Measurements from ENCODE around the gene ZNF236. TPM values are rescaled to one million over a fixed set of nuclear protein-coding genes. Genes with fewer than 3 reads are reported as not detected.
"Not testable (repeated sequence)": the region's sequence is repeated elsewhere in the genome, so short reads cannot be mapped to it uniquely, and the experiment has no call there.

The ZNF236 gene
- total RNA-seq, 2 donors from 2014 or later: 9.7 to 16.9 TPM

GRCh38 chr18:76937597-76937996, 115.2 kb downstream of the ZNF236 start:
- intact Hi-C loops (cut with DNase I): no loop called here
- Histone ChIP-seq H3K27me3 (no peaks in the 10 kb centered on the region), H3K9me3 (no peaks in the 10 kb centered on the region), H3K4me3 (no peak overlapping the region), H3K36me3 (no peaks in the 10 kb centered on the region), H3K9ac (ENCODE audit: low read depth in 2 of 2, low read length in 2 of 2) (no peak overlapping the region), H3K27ac (no peak overlapping the region), H3K4me1 (no peaks in the 10 kb centered on the region)
- TF ChIP-seq, protein P1, sequence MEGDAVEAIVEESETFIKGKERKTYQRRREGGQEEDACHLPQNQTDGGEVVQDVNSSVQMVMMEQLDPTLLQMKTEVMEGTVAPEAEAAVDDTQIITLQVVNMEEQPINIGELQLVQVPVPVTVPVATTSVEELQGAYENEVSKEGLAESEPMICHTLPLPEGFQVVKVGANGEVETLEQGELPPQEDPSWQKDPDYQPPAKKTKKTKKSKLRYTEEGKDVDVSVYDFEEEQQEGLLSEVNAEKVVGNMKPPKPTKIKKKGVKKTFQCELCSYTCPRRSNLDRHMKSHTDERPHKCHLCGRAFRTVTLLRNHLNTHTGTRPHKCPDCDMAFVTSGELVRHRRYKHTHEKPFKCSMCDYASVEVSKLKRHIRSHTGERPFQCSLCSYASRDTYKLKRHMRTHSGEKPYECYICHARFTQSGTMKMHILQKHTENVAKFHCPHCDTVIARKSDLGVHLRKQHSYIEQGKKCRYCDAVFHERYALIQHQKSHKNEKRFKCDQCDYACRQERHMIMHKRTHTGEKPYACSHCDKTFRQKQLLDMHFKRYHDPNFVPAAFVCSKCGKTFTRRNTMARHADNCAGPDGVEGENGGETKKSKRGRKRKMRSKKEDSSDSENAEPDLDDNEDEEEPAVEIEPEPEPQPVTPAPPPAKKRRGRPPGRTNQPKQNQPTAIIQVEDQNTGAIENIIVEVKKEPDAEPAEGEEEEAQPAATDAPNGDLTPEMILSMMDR (IDR thresholded peaks at IDR 0.05): no peak
- DNase-seq: no peak

DNA sequence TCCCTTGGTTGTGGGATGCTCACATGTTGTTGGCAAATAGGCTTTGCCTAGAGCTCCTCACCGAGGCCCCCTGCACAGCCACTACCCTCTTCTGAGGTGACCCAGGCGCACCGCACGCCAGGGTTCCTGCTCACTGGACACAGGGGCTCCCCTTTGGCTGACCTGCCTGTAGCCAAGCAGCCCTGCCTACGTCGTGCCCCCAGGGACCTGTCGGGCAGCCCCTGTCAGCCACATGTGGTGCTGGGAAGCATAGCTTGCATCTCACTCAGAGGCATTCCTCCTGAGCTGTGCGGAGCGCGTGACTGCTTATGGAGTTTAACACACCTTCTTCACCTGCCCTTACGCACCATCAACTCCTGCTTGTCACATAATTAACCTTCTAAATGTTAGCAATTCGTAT, 116.3 kb downstream of the ZNF236 start:
- Histone ChIP-seq H3K4me3 (no peak overlapping the region), H3K36me3 (no peaks in the 10 kb centered on the region), H3K9me3 (no peaks in the 10 kb centered on the region), H3K9ac (ENCODE audit: low read depth in 2 of 2, low read length in 2 of 2) (no peak overlapping the region), H3K4me1 (no peaks in the 10 kb centered on the region), H3K27me3 (no peaks in the 10 kb centered on the region), H3K27ac (no peak overlapping the region)
- TF ChIP-seq, protein P1 (IDR thresholded peaks at IDR 0.05): no peak
- intact Hi-C loops (cut with DNase I): no loop called here
- no peak for DNase-seq

GRCh38 chr18:76941284-76941683, 118.9 kb downstream of the ZNF236 start:
- no peak overlapping the region for H3K27ac ChIP-seq
- intact Hi-C loops (cut with DNase I): no loop called here
- no peaks in the 10 kb centered on the region for H3K4me1 ChIP-seq
- no peak overlapping the region for H3K9ac ChIP-seq (ENCODE audit: low read depth in 2 of 2, low read length in 2 of 2)
- H3K27me3 ChIP-seq: no peaks in the 10 kb centered on the region
- no peaks in the 10 kb centered on the region for H3K36me3 ChIP-seq
- H3K9me3 ChIP-seq: no peaks in the 10 kb centered on the region
- TF ChIP-seq, protein P1 (IDR thresholded peaks at IDR 0.05): no peak
- peak; percentile 40 for DNase-seq
- no peak overlapping the region for H3K4me3 ChIP-seq

DNA sequence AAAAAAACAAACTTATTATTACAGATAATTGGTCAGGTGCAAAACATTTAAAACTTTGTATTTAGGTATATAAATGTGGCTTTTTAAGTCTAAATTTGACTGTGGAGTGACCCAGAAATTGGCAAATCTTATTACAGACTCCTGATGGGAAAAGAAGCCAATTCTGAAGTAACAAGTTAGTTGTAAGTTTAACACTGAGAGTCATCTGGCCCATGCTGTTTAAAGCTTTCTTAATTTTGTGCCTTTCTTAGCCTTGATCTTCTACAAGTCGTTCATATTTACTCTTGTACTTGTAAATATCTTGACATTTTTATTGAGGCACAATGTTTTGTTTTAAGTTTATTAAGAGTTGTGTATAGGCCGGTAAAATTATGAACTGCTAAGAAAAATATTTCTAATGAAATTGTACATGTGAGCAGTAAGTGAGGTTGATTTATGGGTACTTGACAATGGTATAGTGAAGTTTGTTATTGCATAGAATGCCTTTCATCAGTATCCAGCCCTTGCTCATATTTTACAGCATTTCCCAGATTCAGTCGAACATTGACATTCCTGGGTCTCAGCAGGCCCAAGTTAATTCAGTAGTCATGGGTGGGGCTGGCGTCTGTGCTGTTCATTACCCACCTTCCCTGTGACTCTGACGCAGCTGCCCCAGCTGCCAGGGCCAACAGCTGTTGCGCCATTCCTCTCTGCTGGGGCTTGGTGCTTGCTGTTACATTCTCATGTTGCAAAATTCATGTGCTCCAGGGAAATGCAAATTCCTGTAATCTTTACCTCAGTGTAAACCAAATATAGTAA, 121.4 kb downstream of the ZNF236 start:
- intact Hi-C loops (cut with DNase I): no loop called here
- H3K4me1 ChIP-seq: no peaks in the 10 kb centered on the region
- DNase-seq: no peak
- H3K4me3 ChIP-seq: no peak overlapping the region
- H3K27me3 ChIP-seq: no peaks in the 10 kb centered on the region
- H3K36me3 ChIP-seq: no peaks in the 10 kb centered on the region
- no peaks in the 10 kb centered on the region for H3K9me3 ChIP-seq
- TF ChIP-seq, protein P1 (IDR thresholded peaks at IDR 0.05): no peak
- no peak overlapping the region for H3K27ac ChIP-seq
- no peak overlapping the region for H3K9ac ChIP-seq (ENCODE audit: low read depth in 2 of 2, low read length in 2 of 2)

- H3K27ac ChIP-seq; DNase-seq; H3K27me3 ChIP-seq; H3K4me1 ChIP-seq; H3K9ac ChIP-seq (ENCODE audit: low read depth in 2 of 2, low read length in 2 of 2); intact Hi-C loops (cut with DNase I); H3K9me3 ChIP-seq; H3K4me3 ChIP-seq; H3K36me3 ChIP-seq: not testable (repeated sequence)
Observed at GRCh38 chr18:76944346-76944745, 122.0 kb downstream of the ZNF236 start.

DNA sequence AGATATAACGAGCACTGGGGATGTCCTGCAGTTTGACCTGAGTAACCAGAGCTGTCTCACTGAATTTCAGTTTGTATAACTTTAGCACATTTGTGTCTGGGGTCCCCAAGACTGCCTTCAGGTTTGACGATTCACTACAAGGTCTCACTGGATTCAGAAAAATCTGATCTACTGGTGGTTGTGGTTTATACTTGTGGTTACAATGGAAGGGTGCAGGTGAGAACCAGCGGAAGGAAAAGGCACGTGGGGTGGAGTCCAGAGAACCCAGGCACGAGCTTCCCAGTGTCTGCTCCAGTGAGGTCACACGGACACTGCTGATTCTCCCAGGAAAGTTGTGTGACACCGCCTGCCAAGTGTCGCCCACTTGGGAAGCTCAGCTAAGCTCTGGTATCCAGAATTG, 126.0 kb downstream of the ZNF236 start:
- TF ChIP-seq, protein P1 (IDR thresholded peaks at IDR 0.05): no peak
- no peak overlapping the region for H3K27ac ChIP-seq
- H3K4me3 ChIP-seq: no peak overlapping the region
- no peaks in the 10 kb centered on the region for H3K27me3 ChIP-seq
- no peak overlapping the region for H3K9ac ChIP-seq (ENCODE audit: low read depth in 2 of 2, low read length in 2 of 2)
- no peaks in the 10 kb centered on the region for H3K36me3 ChIP-seq
- DNase-seq: no peak
- no peaks in the 10 kb centered on the region for H3K4me1 ChIP-seq
- intact Hi-C loops (cut with DNase I): no loop called here
- H3K9me3 ChIP-seq: no peaks in the 10 kb centered on the region

Data from colonic mucosa (tissue), 4 donors.